GM12892 (cell line): ENCODE data around the gene HNRNPA2B1.

Experiments
- POLR2A ChIP-seq: IDR thresholded peaks from 2 replicates; pipeline ENCODE4 v1.6.1; 2011; ENCODE audit warnings: low read depth, low read length, control low read depth
- POLR2AphosphoS5 ChIP-seq: IDR thresholded peaks from 2 replicates; pipeline ENCODE4 v1.6.1; 2011; ENCODE audit warnings: low read depth, low read length, control low read depth

DNA sequence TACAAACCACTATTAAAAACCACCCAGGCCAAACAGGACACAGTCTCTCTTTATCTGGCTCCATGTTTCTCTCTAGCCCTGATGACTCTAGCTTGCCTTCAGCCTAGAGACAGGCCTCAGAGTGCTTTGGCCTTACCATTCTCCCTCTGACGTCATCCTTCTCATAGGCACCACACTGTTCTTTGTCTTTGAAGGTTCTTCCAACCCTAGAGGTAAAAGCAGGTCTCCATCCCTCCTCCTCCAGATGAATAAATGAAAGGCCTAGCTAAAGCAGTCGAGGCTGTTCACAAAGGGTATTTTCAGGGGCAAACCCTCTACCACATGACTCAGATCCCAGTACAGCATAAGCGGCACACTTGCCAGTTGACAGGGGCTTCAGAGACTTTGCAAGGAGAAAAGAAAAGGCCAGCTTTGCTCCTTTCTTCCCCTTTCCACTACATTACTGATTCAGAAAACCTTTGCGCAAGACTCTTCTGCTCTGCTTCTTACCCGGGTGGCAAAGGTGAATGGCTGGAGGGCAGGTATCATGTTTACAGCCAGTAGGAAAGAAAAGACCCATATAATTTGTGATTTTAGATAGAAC is 33.8 kb downstream of the HNRNPA2B1 start:
- no peak for TF ChIP-seq POLR2A
- no peak for TF ChIP-seq POLR2AphosphoS5
